Trophoblast cell (in vitro differentiated cells and primary cell): ENCODE results near the gene ARL16.

Experiments
- DNase-seq, 2 donors: peaks; one replicate each; pipeline ENCODE4 v3.0.0-alpha.2; 2016
- H2AFZ ChIP-seq: 2 replicates; pipeline ENCODE4 v1.6.1; 2013; ENCODE audit warnings: low read length, moderate library complexity, mild to moderate bottlenecking; ENCODE audit not compliant: insufficient read depth, poor library complexity
- H2AK5ac ChIP-seq: 2 replicates; pipeline ENCODE4 v1.6.1; 2013; ENCODE audit warnings: mild to moderate bottlenecking, low read length
- H2BK120ac ChIP-seq: 2 replicates; pipeline ENCODE4 v1.6.1; 2013; ENCODE audit warnings: low read length, mild to moderate bottlenecking, moderate library complexity; ENCODE audit not compliant: insufficient read depth, poor library complexity
- H2BK12ac ChIP-seq: 2 replicates; pipeline ENCODE4 v1.6.1; 2013; ENCODE audit warnings: mild to moderate bottlenecking, low read length, moderate library complexity
- H2BK5ac ChIP-seq: 2 replicates; pipeline ENCODE4 v1.6.1; 2013; ENCODE audit warnings: low read length, low read depth, moderate library complexity, mild to moderate bottlenecking; ENCODE audit not compliant: poor library complexity
- H3K14ac ChIP-seq: 2 replicates; pipeline ENCODE4 v1.6.1; 2013; ENCODE audit warnings: mild to moderate bottlenecking, low read length
- H3K18ac ChIP-seq: 2 replicates; pipeline ENCODE4 v1.6.1; 2013; ENCODE audit warnings: mild to moderate bottlenecking, low read length
- H3K23ac ChIP-seq: 2 replicates; pipeline ENCODE4 v1.6.1; 2013; ENCODE audit warnings: low read length
- H3K27ac ChIP-seq: 2 replicates; pipeline ENCODE4 v1.5.1; 2013; ENCODE audit warnings: low read depth, mild to moderate bottlenecking, inconsistent platforms, low read length, moderate library complexity
- H3K27me3 ChIP-seq: 2 replicates; pipeline ENCODE4 v1.6.1; 2013; ENCODE audit warnings: inconsistent platforms, mild to moderate bottlenecking, low read length, moderate library complexity; ENCODE audit not compliant: insufficient read depth
- H3K36me3 ChIP-seq, 2 experiments: 1 replicate in 1 of 2; 2 replicates in 1 of 2; pipeline ENCODE4 v1.6.1; 2013; ENCODE audit warnings: low read length in 2 of 2, mild to moderate bottlenecking in 2 of 2, moderate library complexity in 1 of 2; ENCODE audit not compliant: insufficient read depth in 2 of 2, control insufficient read depth in 1 of 2
- H3K4ac ChIP-seq: 2 replicates; pipeline ENCODE4 v1.6.1; 2013; ENCODE audit warnings: low read depth, mild to moderate bottlenecking, low read length, moderate library complexity
- H3K4me1 ChIP-seq, 2 experiments: 1 replicate in 1 of 2; 2 replicates in 1 of 2; pipeline ENCODE4 v1.6.1; 2013; ENCODE audit warnings: low read length in 2 of 2, mild to moderate bottlenecking in 2 of 2, moderate library complexity in 1 of 2; ENCODE audit not compliant: insufficient read depth in 2 of 2, control insufficient read depth in 1 of 2
- H3K4me2 ChIP-seq: 2 replicates; pipeline ENCODE4 v1.6.1; 2013; ENCODE audit warnings: inconsistent platforms, mild to moderate bottlenecking, low read length, moderate library complexity
- H3K4me3 ChIP-seq: 2 replicates; pipeline ENCODE4 v1.5.1; 2013; ENCODE audit warnings: mild to moderate bottlenecking, low read depth, low read length, inconsistent platforms
- H3K79me1 ChIP-seq: one replicate; pipeline ENCODE4 v1.6.1; 2013; ENCODE audit warnings: low read length
- H3K79me2 ChIP-seq: 2 replicates; pipeline ENCODE4 v1.6.1; 2013; ENCODE audit warnings: low read length, mild to moderate bottlenecking; ENCODE audit not compliant: control insufficient read depth, insufficient read depth, poor library complexity
- H3K9ac ChIP-seq: 2 replicates; pipeline ENCODE4 v1.6.1; 2013; ENCODE audit warnings: mild to moderate bottlenecking, low read length
- H3K9me3 ChIP-seq: 2 replicates; pipeline ENCODE4 v1.6.1; 2013; ENCODE audit warnings: low read depth, mild to moderate bottlenecking, control low read depth, inconsistent platforms, low read length; ENCODE audit not compliant: insufficient read depth
- H4K12ac ChIP-seq: 2 replicates; pipeline ENCODE4 v1.6.1; 2013; ENCODE audit warnings: low read depth, mild to moderate bottlenecking, low read length, moderate library complexity
- H4K8ac ChIP-seq: 2 replicates; pipeline ENCODE4 v1.6.1; 2013; ENCODE audit warnings: low read depth, mild to moderate bottlenecking, low read length, moderate library complexity
- H4K91ac ChIP-seq: one replicate; pipeline ENCODE4 v1.6.1; 2013; ENCODE audit warnings: low read depth, mild to moderate bottlenecking, low read length, moderate library complexity
- WGBS: extraction: QIAGEN DNeasy Blood & Tissue Kit; methylation state at CpG from one replicate; pipeline ENCODE4 v1.1.7; 2013; ENCODE audit warnings: missing lambda C conversion rate; ENCODE audit not compliant: insufficient read length, insufficient coverage; ENCODE audit errors: extremely low coverage; 5-methylcytosine and 5-hydroxymethylcytosine counted together

Gene ARL16

DNA sequence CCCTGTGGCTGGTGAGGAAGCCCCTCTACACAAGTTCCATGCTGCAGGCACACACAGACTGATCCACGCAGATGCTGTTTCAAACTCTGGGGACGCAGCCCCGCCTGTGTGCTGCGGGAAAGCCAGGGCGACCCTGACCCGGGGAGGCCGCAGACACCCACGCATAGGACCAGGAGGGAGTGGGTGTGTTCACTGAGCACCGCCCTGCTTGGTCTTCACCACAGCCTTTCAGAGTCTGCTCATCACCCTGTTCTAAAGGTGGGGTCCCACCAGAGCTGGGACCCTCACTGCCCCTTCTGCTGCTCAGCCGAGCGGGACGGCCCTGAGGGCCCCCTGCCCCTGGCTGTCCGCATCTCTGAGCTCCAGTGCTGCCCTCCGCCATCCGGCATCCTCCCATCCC lies 39.1 kb downstream of the ARL16 start:
- Histone ChIP-seq H3K79me1 (no peaks in the 10 kb centered on the region), H3K14ac (no peak overlapping the region), H4K8ac (no peak overlapping the region), H3K9me3 (peaks cover 9% of the 10 kb centered on the region), H4K12ac (no peak overlapping the region), H3K23ac (no peak overlapping the region), H3K18ac (no peak overlapping the region), H4K91ac (no peak overlapping the region), H3K27ac (no peak overlapping the region), H3K9ac (no peak overlapping the region), H3K36me3 (no peaks in the 10 kb centered on the region), H3K4ac (no peak overlapping the region), H3K4me2 (no peak overlapping the region), H2BK5ac (no peak overlapping the region), H3K27me3 (peaks cover 15% of the 10 kb centered on the region), H2AFZ (no peak overlapping the region), H2BK12ac (no peak overlapping the region), H2AK5ac (no peak overlapping the region), H3K4me1 (peaks cover 3 to 11% of the 10 kb centered on the region in 2 experiments), H3K79me2 (no peaks in the 10 kb centered on the region), H2BK120ac (no peak overlapping the region), H3K4me3 (no peak overlapping the region)
- WGBS: no CpG with 5 or more reads among the region's 15 CpGs
- no peak for DNase-seq

DNA sequence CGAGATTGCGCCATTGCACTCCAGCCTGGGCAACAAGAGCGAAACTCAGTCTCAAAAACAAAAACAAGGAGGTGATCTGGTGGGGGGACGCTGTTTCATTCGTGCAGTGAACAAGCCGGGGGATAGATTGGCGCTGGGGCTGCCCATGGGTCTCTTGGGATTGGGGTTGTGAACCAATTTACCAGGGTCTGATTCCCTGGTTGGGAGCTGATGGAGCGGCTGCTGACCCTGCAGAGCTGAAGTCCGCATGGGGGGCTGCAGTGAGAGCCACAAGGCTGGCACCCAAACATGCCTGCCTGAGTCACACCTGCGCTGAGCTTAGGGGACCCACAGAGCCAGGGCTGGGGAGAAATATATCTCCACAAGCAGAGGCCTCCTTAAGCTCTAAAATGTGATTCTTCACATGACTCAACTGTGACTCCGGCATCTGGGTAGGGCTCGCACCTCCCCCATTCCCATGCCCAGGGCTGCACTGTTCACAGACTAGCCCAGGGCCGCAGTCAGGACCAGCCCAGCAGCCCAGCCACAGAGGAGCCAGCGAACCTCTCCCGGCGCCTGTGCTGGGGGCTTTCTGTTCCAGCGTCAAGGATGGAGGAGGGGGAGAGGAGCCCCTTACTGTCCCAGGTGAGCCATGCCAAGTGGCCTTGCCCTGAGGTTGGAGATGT lies 41.6 kb downstream of the ARL16 start:
- Histone ChIP-seq H3K4ac (no peak overlapping the region), H4K91ac (no peak overlapping the region), H3K14ac (no peak overlapping the region), H3K36me3 (no peaks in the 10 kb centered on the region), H3K4me2 (no peak overlapping the region), H2BK12ac (no peak overlapping the region), H4K12ac (no peak overlapping the region), H3K9me3 (no peaks in the 10 kb centered on the region), H2BK5ac (no peak overlapping the region), H2AFZ (no peak overlapping the region), H2AK5ac (no peak overlapping the region), H3K18ac (no peak overlapping the region), H2BK120ac (no peak overlapping the region), H4K8ac (no peak overlapping the region), H3K4me3 (no peak overlapping the region), H3K79me1 (no peaks in the 10 kb centered on the region), H3K9ac (no peak overlapping the region), H3K27ac (no peak overlapping the region), H3K23ac (no peak overlapping the region), H3K4me1 (peaks cover 3 to 9% of the 10 kb centered on the region in 2 experiments), H3K79me2 (no peaks in the 10 kb centered on the region), H3K27me3 (no peaks in the 10 kb centered on the region)
- WGBS: no CpG with 5 or more reads among the region's 17 CpGs
- DNase-seq: peak; percentile 64 to 72

DNA sequence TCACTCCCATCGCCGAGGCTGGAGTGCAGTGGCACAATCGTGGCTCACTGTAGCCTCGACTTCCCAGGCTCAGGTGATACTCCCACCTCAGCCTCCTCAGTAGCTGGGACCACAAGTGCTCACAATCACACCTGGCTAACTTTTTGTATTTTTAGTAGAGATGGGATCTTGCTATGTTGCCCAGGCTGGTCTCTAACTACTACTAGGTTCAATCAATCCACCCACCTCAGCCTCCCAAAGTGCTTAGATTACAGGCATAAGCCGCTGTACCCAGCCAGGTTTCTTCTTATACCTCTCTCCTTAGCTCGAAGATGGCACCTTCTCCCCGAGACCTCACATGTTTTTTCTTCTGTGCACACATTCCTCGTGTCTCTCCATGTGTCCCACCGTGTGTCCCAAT lies 43.6 kb downstream of the ARL16 start:
- no peak overlapping the region for H4K8ac ChIP-seq
- H2AK5ac ChIP-seq: no peak overlapping the region
- H3K18ac ChIP-seq: no peak overlapping the region
- no peak overlapping the region for H2BK5ac ChIP-seq
- peaks cover 0 to 3% of the 10 kb centered on the region in 2 experiments for H3K36me3 ChIP-seq
- no peaks in the 10 kb centered on the region for H3K9me3 ChIP-seq
- H3K9ac ChIP-seq: no peak overlapping the region
- H4K12ac ChIP-seq: no peak overlapping the region
- H3K14ac ChIP-seq: no peak overlapping the region
- no peak overlapping the region for H3K4me2 ChIP-seq
- no peak overlapping the region for H3K4me3 ChIP-seq
- no peak overlapping the region for H3K23ac ChIP-seq
- H2BK12ac ChIP-seq: no peak overlapping the region
- H3K79me1 ChIP-seq: peaks cover 8% of the 10 kb centered on the region
- no CpG with 5 or more reads among the region's 9 CpGs for WGBS
- no peak overlapping the region for H4K91ac ChIP-seq
- H2AFZ ChIP-seq: no peak overlapping the region
- no peaks in the 10 kb centered on the region for H3K27me3 ChIP-seq
- peaks cover 8 to 16% of the 10 kb centered on the region in 2 experiments for H3K4me1 ChIP-seq
- no peak overlapping the region for H3K27ac ChIP-seq
- no peak for DNase-seq
- no peak overlapping the region for H2BK120ac ChIP-seq
- H3K4ac ChIP-seq: no peak overlapping the region
- peaks cover 13% of the 10 kb centered on the region for H3K79me2 ChIP-seq

DNA sequence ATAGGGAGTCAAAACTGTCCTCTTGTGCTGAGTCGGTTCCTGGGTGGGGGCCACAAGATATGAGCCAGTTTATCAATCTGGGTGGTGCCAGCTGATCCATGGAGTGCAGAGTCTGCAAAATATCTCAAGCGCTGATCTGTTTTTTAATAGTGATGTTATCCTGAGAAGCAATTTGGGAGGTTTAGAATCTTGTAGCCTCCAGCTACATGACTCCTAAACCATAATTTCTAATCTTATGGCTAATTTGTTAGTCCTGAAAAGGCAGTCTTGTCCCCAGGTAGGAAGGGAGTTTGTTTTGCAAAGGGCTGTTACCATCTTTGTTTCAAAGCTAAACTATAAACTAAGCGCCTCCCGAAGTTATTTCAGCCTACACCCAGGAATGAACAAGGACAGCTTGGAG lies 44.9 kb downstream of the ARL16 start:
- H2AK5ac ChIP-seq: no peak overlapping the region
- H3K79me1 ChIP-seq: peaks cover 8% of the 10 kb centered on the region
- H2AFZ ChIP-seq: no peak overlapping the region
- H2BK5ac ChIP-seq: no peak overlapping the region
- no peak overlapping the region for H2BK12ac ChIP-seq
- H3K4me2 ChIP-seq: no peak overlapping the region
- H3K4me1 ChIP-seq: peaks cover 8 to 16% of the 10 kb centered on the region in 2 experiments
- H3K14ac ChIP-seq: no peak overlapping the region
- H3K27ac ChIP-seq: no peak overlapping the region
- H3K23ac ChIP-seq: no peak overlapping the region
- H3K36me3 ChIP-seq: peaks cover 0 to 3% of the 10 kb centered on the region in 2 experiments
- no peaks in the 10 kb centered on the region for H3K27me3 ChIP-seq
- H4K8ac ChIP-seq: no peak overlapping the region
- no CpG with 5 or more reads among the region's 4 CpGs for WGBS
- H2BK120ac ChIP-seq: no peak overlapping the region
- H4K91ac ChIP-seq: no peak overlapping the region
- peaks cover 13% of the 10 kb centered on the region for H3K79me2 ChIP-seq
- no peak overlapping the region for H4K12ac ChIP-seq
- no peak overlapping the region for H3K4ac ChIP-seq
- DNase-seq: peak in 1 of 2 donors; percentile 64
- no peak overlapping the region for H3K9ac ChIP-seq
- H3K4me3 ChIP-seq: no peak overlapping the region
- H3K18ac ChIP-seq: no peak overlapping the region
- H3K9me3 ChIP-seq: no peaks in the 10 kb centered on the region
